ENCODE data around the gene TVP23A.
A peak's percentile ranks its signal among the peaks of the same experiment; 100 is the strongest.

Gene TVP23A

DNA sequence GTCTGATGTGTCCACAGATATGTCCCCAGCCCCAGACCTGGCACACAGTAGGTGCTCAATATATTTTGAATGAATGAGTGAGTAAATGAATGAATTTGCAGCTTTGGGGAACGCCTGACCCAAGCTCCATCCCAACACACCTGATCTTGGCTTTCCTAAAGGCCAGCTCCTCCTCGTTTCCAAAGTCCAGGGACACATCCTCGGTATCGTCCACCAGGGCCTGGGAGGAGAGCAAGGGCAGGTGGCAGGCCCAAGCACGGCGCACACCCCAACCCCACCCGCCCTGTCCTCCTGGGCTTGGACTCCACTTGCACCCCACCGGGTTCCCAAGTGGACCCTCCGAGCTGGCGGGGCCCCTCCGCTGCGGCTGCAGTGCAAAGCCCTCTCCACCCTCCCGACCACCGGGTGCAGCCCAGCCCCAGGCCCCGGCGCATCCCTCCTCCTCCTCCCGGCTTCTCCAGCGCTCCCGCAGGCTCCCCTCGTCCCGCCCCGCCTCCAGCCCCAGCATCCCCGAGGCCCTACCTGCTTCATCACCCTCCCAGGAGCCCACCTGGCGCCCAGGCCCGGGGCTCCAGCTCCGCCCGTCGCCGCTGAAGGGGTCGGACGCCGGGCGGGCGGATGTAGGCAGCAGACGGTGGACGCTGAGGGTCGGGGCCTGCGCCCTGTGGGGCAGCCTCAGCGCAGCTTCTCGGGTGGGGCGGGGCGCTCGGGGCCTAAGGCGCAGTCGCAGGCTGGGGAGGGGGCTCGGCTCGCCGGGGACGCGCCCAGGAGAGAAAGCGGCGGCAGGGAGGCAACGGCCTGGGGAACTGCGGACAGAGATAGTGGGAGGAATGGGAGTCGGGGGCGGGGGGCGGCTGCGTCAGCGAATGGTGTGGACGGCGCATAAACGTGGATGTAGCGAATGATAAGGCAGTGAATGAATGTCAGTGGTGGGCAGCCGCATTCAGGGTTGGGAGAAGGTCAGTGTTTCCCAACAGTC lies at the start of gene TVP23A:
Gene TVP23A, minus strand, starts transcription at position 832 of the 979 bp plus-strand sequence. Its CDS starts 301 bp downstream, at position 531.
- DNase-seq (ENCODE audit: low spot score), result no peak

DNA sequence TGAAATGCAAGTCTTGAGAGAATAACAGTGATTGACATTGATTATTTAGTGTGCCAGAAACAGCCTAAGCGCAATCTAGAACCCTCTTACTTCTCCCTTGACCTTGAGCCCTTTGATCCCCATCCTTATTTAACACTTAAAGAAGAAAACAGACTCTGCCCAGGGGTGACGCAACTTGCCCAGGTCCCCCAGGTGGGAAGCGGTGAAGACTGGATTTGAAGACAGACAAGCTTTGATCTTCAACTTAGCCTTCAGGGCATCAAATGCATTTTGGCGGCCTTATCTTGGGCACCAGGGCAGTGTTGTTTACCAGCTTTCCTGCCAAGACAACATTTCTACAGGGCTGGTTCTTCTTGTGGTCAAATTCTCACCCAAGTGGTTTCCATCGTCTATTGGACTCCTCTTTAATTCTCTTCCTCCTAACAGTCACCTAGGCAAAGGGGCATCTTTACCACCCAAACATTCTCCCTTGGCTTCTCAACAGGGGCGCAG lies 49.6 kb upstream of the TVP23A start:
- DNase-seq (ENCODE audit: low spot score), result no peak

DNA sequence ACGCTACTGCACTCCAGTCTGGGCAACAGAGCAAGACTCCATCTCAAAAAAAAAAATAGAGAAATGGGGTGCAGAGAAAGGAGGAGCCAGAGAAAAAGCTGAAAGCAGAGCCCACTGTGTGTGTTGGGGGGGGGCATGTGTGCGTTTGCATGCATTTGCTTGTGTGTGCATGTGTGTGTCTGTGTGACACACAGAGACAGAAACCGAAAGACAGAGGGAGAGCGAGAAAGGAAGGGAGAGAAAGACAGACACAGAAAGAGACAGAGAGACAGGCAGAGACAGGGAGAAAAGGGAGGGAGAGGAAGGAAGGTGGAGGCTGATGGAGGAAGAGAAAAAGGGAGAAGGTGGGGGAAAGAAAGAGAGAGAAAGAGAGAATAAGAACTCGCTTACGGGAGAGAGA lies 48.6 kb upstream of the TVP23A start:
- DNase-seq (ENCODE audit: low spot score), result peak; percentile 45

DNA sequence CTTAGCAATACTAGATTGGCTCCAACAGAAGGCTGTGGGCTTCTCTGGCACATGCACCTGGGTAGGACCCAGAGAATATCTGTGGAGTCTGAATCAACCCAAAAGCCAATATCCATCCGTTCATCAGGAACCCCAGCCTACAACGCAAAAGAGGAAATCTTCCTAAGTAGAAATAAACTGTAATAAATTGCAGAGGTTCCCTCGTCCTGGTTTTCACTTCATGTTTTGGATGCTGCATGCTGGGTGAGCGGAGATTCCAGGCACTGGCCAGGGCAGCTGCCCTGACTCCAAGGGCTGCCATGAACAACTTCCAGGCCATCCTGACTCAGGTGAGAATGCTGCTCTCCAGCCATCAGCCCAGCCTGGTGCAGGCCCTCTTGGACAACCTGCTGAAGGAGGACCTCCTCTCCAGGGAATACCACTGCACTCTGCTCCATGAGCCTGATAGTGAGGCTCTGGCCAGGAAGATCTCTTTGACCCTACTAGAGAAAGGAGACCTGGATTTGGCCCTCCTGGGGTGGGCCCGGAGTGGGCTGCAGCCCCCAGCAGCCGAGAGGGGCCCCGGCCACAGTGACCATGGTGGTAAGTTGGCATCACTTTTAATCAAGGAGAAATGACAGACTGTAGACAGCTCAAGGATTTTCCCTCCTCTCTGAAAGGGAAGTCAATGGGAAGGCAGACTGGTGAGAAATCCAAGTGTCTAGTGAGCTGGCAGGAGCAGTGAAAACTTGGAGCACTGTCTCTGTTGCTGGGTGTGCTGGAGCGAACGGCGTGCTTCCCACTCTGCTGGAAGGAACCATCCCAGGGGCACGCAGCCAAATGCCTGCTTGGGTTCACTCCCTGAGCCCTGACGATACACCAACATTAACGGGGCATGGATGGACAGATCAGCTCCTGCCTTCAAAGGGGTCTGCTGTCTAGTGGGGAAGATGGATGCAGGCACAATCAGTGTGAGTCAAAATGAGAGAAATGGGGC lies 47.7 kb upstream of the TVP23A start:
- no peak for DNase-seq (ENCODE audit: low spot score)

DNA sequence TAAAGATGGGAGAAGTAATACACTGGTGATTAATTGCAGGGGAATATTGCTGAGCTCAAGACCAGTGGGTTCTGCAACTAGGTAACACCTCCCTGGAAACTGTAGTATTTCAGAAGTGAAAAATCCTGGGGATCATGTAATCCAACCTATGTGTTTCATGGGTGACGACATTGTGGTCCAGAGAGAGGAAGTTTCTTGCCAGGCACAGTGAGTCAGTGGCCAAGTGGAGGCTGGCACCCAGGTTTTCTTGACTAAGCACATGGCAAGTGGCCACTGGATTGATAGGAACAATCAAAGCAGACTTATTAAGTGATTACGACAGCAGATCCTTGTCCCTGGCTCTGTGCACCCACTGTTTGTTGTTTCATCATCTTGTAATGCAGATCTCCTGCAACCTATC lies 43.8 kb upstream of the TVP23A start:
- no peak for DNase-seq (ENCODE audit: low spot score)

DNA sequence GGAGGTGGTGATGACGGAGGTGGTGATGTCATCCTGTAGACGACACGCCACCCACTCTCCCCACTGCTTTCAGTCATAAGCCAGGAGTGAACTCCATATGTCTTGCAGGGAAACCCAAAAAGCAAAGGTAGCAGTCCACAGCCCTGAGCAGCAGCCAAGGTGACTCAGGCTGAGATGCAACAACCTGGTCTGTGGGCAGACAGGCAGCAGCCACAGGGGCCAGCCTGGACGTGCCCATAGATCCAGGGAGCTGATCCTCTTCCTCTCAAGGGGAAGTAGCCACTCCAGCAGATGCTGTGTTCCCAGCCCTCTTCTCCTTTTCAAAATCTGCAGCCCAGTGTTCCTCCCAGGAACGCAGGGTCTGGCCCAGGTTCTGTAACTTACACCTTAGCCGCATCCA lies 41.1 kb upstream of the TVP23A start:
- no peak for DNase-seq (ENCODE audit: low spot score)

DNA sequence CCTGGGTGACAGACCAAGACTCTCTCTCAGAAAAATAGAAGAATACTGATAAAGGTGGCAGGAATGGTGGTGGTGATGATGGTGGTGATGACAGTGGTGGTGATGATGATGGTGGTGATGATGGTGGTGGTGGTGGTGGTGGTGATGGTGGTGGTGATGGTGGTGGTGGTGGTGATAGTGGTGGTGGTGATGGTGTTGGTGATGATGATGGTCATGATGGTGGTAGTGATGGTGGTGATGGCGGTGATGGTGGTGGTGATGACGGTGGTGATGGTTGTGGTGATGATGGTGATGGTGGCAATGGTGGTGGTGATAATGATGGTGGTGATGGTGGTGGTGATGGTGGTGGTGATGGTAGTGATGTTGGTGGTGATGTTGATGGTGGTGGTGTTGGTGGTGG lies 40.4 kb upstream of the TVP23A start:
- DNase-seq (ENCODE audit: low spot score), result no peak

DNA sequence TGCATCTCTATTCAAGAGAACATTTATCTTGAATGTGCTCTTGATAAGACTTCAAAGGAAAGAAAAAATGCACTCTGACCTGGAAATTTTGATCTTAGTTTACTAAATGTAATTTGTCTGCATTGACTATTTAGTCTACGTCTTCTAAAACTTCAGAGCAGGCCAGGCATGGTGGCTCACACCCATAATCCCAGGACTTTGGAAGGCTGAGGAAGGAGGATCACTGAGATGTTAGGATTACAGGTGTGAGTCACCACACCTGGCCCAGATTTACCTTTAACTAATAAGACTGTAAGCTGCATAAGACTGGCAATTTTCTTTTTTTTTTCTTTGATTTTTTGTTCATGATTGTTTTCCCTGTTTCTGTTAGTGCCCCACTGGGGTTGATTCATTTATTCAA lies 39.6 kb upstream of the TVP23A start:
- no peak for DNase-seq (ENCODE audit: low spot score)

DNA sequence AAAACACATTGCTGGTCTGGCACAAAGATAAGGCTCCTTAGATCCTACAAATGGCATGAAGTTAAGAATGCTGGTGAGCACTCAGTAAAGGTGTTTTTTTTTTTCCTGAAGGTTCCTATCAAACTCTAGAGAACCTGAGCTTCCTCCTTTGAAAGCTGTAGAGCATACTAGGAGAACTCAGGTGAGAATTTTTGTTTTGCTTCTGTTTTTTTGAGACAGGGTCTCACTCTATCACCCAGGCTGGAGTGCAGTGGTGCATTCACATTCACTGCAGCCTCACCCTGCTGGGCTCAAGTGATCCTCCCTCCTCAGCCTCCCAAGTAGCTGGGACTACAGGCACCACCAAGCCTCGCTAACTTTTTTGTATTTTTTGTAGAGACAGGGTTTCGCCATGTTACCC lies 37.4 kb upstream of the TVP23A start:
- no peak for DNase-seq (ENCODE audit: low spot score)

DNA sequence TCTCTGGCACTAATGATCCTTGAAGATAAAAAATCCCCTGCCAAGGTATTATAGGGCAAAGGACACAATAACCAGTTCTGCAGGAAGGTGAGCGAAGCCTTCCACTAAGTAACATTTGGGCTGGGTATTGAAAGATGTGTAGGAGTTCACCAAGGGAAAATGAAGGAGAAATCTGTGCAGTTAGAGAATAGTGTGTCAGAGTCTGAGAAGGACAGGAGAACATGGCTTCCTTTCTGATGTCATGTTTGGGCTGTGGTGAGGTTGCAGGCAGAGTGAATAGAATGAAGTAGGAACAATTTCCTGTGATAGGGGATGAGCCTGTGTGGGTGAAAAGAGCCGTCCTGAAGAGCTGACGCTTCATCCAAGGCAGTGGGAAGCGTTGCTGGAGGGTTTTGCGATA lies 34.4 kb upstream of the TVP23A start:
- DNase-seq (ENCODE audit: low spot score), result no peak

DNA sequence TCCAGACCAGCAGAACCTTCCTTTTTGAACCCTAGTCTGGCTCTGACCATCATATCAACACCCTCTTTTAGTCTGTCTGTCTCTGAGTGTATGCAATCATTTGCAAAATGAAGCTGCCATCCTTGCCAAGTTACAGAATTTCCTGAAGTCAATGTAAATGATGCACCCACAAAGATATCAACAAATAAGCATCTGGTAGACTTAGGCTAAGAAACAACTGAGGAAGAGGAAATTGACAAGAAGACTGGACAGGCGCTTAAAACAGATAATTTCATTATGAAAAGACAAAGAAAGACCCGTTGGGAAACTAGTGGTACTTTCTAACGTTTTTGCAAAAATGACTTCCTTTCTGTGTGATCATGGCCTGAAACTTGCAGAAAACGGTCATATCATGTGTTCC lies 33.7 kb upstream of the TVP23A start:
- DNase-seq (ENCODE audit: low spot score), result no peak

DNA sequence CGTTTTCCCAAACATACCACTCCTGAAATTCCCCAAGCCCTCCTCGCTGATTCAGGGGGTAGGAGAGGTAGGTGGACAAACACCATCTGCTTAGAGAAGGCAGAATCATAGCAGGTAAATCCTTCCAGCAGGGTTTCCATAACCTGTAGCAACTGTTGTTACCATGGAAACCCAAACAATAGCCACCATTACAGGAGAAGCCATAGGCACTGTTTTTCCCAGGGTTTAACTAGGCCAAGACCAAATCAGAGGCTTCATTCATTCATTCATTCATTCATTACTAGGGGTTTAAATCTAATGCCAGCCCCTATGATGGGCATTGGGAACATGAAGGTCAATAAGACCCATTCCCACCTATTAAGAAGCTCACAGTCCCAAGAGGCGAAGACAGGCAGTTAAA lies 32.9 kb upstream of the TVP23A start:
- DNase-seq (ENCODE audit: low spot score), result no peak

DNA sequence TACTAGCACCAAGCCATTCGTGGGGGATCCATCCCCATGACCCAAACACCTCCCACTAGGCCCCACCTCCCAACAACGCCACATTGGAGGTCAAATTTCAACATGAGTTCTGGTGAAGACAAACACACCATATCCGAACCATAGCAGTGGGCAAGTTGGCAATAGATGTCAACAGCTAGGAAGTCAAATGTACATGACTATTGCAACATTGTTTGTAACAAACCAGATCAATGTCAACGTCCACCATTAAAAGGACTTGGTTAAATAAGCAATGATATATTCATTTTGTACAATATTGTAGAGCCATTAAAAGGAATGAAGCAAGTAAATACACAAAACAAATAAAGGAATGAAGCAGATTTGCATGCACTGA lies 31.9 kb upstream of the TVP23A start:
- DNase-seq (ENCODE audit: low spot score), result no peak

DNA sequence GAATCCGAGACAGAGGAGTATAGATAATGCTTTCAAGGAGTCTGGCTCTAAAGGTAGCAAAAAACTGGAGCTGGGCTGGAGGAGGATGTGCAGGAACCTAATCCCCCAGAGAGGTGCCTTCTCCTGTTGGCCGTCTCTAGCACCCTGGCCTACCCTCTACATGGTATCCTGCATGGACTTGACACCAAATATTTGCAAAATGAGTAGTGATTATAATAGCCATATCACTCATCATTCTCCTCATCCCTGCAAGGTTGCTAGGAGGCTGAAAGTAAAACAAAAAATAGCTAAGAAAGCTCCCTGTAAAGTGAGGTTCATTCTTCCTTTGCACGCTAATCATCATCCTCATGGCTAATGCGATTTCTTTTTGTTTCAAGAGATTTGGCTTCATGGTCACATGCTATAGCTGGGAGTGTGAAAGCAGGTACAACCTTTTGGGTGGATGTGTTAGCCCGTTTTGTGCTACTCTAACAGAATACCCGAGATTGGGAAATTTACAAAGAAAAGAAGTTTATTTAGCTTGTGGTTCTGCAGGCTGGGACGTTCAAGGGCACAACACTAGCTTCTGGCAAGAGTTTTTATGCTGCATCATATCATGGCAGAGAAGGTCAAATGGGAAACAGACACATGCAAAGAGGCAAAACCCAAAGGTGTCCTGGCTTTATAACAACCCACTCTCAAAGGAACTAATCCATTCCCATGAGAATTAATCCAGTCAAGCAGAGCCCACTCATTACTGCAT lies 31.3 kb upstream of the TVP23A start:
- no peak for DNase-seq (ENCODE audit: low spot score)

DNA sequence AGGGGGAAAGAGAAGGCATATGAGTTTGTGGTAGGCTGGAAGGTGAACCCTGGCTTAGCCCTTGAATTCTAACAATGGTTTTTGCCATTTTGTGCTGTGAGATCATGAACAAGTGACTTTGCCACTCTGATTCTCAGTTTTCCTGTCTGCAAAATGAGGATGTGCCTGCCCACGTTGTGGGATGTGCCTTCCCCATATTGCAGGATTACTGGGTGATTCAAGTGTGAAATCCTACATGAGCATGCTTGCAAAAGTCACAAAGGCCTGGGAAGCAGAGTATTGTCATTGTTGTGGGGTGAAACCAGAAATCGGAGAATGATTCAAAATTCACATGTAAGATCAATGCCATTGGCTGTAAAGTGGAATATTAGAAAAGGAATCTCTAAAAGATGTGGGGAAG lies 28.6 kb upstream of the TVP23A start:
- no peak for DNase-seq (ENCODE audit: low spot score)

DNA sequence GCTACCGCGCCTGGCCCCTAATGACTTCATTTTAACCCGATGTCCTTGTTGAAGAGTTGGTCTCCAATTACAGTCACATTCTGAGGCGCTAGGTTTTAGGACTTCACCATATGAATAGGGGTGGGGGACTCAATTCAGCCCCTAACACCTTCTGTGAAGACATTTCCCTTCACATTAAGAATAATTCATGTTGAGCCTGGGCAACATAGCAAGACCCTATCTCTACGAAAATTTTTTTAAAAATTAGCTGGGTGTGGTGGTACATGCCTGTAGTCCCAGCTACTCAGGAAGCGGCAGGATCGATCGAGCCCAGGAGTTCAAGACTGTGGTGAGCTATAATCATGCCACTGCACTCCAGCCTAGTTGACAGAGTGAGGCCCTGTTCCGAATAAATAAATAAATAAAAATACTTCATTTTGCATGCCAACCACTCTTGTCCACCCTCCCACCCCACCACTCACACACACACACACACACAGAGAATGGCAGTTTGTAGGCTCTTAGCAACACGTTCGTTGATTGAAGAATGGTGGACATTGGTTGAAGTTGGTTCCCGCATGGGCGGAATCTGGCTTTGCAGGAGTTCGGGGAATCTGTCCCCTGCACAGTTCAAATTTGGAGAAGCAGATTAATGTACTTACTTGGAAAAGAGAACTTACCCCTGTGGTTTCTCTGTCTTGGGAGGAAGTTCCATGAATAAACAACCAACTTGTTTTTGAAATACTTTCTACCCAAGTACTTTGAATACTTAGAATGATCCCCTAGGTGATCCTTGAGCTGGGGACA lies 27.8 kb upstream of the TVP23A start:
- DNase-seq (ENCODE audit: low spot score), result no peak

DNA sequence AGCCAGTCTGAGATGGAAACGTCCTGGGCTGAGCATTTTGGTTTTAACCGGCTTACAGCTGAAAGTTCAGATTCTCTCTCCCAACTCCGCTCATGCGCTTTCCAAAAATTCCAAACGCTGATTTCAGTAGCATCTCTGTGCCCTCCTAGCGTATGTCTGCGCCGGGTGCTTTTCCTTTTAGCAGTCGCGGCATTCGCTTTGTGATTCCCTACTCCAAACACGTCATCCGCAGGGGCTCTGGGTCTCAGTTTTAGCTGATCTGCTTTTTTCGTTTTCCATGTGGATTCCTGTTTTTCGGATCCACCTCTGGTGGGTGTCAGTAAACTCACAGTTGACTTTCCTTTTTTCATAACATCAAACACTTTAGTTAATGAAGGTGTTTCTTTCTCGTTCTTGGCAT lies 22.1 kb upstream of the TVP23A start:
- DNase-seq (ENCODE audit: low spot score), result no peak

DNA sequence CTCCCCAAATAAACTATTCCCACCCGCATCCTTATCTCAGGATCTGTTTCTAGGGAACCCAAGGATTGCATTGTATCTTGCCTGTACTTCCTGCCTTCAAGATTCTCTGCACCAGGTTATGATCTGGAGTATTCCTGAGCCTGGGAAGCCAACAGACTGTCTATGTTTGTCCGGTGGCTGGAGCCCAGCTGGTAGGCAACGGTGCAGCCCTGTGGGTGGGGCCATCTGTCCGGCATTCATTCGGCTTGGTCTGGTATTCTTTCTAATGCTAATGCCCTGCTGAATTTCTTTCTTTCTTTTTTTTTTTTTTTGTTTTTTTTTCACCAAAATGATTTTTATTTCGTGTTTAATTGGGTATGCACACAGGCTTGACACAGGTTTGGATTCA lies 20.7 kb upstream of the TVP23A start:
- no peak for DNase-seq (ENCODE audit: low spot score)

DNA sequence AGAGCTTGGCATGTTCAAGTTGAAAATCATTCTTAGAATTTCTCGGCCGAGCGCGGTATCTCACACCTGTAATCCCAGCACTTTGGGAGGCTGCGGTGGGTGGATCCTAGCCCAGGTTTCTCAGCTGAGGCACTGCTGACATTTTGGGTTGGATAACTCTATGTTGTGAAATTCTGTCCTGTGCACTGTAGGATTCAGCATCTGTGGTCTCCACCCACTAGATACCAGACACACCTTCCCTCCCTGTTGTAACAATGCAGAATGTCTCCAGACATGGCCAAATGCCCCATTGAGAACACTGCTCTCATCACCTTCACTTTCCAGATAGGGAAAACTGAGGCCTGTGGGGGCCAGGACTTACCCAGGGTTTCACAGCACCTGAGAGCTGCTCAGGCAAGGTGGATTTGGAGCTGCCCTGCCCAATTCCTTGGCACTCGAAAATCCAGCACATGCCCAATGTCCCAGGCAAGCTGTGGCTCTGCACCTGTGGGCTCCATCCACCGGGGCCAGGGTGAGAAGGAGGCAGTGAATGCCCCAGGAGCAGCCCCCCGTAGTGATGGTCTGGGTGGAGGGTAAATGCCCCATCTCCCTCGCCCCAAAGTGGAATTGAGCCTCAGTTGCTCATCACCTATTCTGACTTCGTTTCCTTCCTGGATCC lies 20.2 kb upstream of the TVP23A start:
- DNase-seq (ENCODE audit: low spot score), result no peak

DNA sequence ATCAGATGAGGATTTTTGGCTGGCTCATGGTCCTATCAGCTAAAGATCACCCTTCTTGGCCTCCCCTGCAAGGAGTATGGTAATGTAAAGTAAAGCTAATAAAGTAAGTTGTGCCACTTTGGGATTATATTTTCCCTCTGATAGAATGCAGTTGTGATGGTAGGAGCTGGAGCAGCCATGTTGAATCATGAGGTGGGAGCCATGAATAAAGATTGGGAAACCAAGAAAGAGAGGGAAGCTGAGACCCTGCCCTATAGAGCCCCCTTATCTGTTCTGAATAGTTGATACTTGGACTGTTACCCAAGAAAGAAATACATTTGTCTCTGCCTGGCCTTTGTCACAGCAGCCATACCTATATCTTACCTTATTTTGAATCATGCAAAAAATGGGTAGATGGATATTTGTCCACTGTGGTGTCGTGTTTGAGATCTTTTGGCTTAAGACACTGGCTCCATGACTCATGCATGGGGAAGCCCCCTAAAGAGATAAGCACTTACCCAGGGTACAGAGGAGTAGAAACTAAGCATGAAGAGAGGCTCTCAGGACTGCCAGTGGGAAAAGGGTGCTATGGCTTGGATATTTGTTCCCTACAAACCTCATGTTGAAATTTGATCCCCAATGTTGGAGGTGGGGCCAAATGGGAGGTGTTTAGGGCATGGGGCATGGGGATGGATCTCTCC lies 17.7 kb upstream of the TVP23A start:
- no peak for DNase-seq (ENCODE audit: low spot score)
